ENCODE measurements around the gene CRYGD.
"Not testable (repeated sequence)": the region's sequence is repeated elsewhere in the genome, so short reads cannot be mapped to it uniquely, and the experiment has no call there.

The CRYGD gene

GRCh38 chr2:208124013-208124715 is at the start of gene CRYGD:
CRYGD (minus strand) TSS chr2:208124524; CDS start chr2:208124473, 51 bp downstream.
- not testable (repeated sequence) for DNase-seq (ENCODE audit: low read depth)

- no peak for DNase-seq (ENCODE audit: low read depth)
Observed at GRCh38 chr2:208172125-208172524, 47.8 kb upstream of the CRYGD start.

GRCh38 chr2:208164951-208165755 is 40.8 kb upstream of the CRYGD start:
- DNase-seq (ENCODE audit: low read depth) = no peak

- DNase-seq (ENCODE audit: low read depth) = no peak
Observed at GRCh38 chr2:208163489-208163888, 39.2 kb upstream of the CRYGD start, which contains the start of gene CRYGA. CRYGA (minus strand) TSS chr2:208163589; CDS start chr2:208163556, 33 bp downstream.

GRCh38 chr2:208156439-208156838 is 32.1 kb upstream of the CRYGD start:
- DNase-seq (ENCODE audit: low read depth) = no peak

- DNase-seq (ENCODE audit: low read depth) = no peak
Observed at GRCh38 chr2:208153156-208153555, 28.8 kb upstream of the CRYGD start.

GRCh38 chr2:208150956-208151355 is 26.6 kb upstream of the CRYGD start:
- no peak for DNase-seq (ENCODE audit: low read depth)

- no peak for DNase-seq (ENCODE audit: low read depth)
Observed at GRCh38 chr2:208150094-208150493, 25.8 kb upstream of the CRYGD start.

- no peak for DNase-seq (ENCODE audit: low read depth)
Observed at GRCh38 chr2:208148803-208149202, 24.5 kb upstream of the CRYGD start.

GRCh38 chr2:208147759-208148158 is 23.4 kb upstream of the CRYGD start:
- no peak for DNase-seq (ENCODE audit: low read depth)

- no peak for DNase-seq (ENCODE audit: low read depth)
Observed at GRCh38 chr2:208147008-208147407, 22.7 kb upstream of the CRYGD start.

GRCh38 chr2:208146006-208146405 is 21.7 kb upstream of the CRYGD start, which contains the start of gene CRYGB:
CRYGB (minus strand) TSS chr2:208146158; CDS start chr2:208146120, 38 bp downstream.
- no peak for DNase-seq (ENCODE audit: low read depth)

GRCh38 chr2:208142925-208143799 is 18.8 kb upstream of the CRYGD start:
- no peak for DNase-seq (ENCODE audit: low read depth)

- DNase-seq (ENCODE audit: low read depth) = no peak
Observed at GRCh38 chr2:208142240-208142924, 18.1 kb upstream of the CRYGD start.

- no peak for DNase-seq (ENCODE audit: low read depth)
Observed at GRCh38 chr2:208139447-208139846, 15.1 kb upstream of the CRYGD start.

GRCh38 chr2:208138334-208138733 is 14.0 kb upstream of the CRYGD start:
- DNase-seq (ENCODE audit: low read depth) = not testable (repeated sequence)

- DNase-seq (ENCODE audit: low read depth) = no peak
Observed at GRCh38 chr2:208136716-208137094, 12.4 kb upstream of the CRYGD start.

GRCh38 chr2:208135794-208136715 is 11.7 kb upstream of the CRYGD start:
- no peak for DNase-seq (ENCODE audit: low read depth)

GRCh38 chr2:208134928-208135586 is 10.7 kb upstream of the CRYGD start:
- no peak for DNase-seq (ENCODE audit: low read depth)

GRCh38 chr2:208130712-208131110 is 6.4 kb upstream of the CRYGD start:
- no peak for DNase-seq (ENCODE audit: low read depth)
